ENCODE data around the gene ATF6. TPM values are rescaled to one million over a fixed set of nuclear protein-coding genes. Genes with fewer than 3 reads are reported as not detected.
A peak's percentile ranks its signal among the peaks of the same experiment; 100 is the strongest.

The ATF6 gene
- total and polyA plus RNA-seq, 12 donors: 2.6 to 20.9 (median 15.2) TPM

DNA sequence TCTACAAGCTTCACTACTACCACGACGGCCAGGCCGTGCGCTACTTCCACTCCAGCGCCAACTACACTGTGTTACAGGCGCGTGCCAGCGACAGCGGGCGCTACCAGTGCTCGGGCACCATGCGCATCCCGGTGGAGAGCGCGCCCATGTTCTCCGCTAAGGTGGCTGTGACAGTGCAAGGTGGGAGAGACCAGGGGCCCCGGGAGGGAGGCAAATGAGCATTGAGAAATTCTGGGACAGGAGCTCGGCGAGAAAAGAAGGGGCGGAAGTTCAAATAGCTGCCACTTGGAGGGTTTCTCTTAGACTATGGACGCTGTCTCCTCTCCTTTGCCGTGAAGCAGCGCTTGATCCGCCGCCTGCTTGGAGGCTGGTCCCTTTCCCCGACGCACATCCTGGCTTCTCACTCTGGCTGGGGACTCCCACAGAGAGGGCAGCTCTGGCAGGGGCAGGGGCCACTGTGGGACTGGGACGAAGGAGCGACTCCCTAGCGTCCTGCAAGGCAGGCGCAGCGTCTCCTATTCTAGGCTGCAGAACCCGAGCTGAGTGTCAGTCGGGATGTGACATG lies 40.1 kb upstream of the ATF6 start:
- Histone ChIP-seq H3K36me3 (no peaks in the 10 kb centered on the region), H3K4me1 (peaks cover 0 to 53% (median 17%) of the 10 kb centered on the region in 9 donors), H3K9me3 (no peaks in the 10 kb centered on the region), H3K27me3 (peaks cover 0 to 35% (median 11%) of the 10 kb centered on the region in 7 donors), H3K27ac (peak overlapping the region; percentile 43 to 91 (median 88)), H3K4me3 (peak overlapping the region; percentile 46 to 98 (median 78))
- intact Hi-C loops (cut with DNase I): no loop called here
- TF ChIP-seq, protein P1, sequence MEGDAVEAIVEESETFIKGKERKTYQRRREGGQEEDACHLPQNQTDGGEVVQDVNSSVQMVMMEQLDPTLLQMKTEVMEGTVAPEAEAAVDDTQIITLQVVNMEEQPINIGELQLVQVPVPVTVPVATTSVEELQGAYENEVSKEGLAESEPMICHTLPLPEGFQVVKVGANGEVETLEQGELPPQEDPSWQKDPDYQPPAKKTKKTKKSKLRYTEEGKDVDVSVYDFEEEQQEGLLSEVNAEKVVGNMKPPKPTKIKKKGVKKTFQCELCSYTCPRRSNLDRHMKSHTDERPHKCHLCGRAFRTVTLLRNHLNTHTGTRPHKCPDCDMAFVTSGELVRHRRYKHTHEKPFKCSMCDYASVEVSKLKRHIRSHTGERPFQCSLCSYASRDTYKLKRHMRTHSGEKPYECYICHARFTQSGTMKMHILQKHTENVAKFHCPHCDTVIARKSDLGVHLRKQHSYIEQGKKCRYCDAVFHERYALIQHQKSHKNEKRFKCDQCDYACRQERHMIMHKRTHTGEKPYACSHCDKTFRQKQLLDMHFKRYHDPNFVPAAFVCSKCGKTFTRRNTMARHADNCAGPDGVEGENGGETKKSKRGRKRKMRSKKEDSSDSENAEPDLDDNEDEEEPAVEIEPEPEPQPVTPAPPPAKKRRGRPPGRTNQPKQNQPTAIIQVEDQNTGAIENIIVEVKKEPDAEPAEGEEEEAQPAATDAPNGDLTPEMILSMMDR (IDR thresholded peaks at IDR 0.05): peak in 4 of 9 donors; percentile 22 to 35 (median 32)
- DNase-seq (peak; percentile 12 to 41), ATAC-seq (peak; percentile 27 to 65 (median 45))
- WGBS, 2 donors: 0 to 1% methylated on average over 34 of the region's 34 CpGs

- peak; percentile 89 to 92 (median 91) for ATAC-seq
- intact Hi-C loops (cut with DNase I): no loop called here
- peak; percentile 88 to 89 for DNase-seq
- Histone ChIP-seq H3K36me3 (no peaks in the 10 kb centered on the region), H3K4me3 (peak overlapping the region; percentile 46 to 98 (median 78)), H3K9me3 (no peaks in the 10 kb centered on the region), H3K27ac (peak overlapping the region; percentile 43 to 91 (median 88)), H3K4me1 (peaks cover 0 to 46% (median 17%) of the 10 kb centered on the region in 9 donors), H3K27me3 (peaks cover 0 to 39% (median 8%) of the 10 kb centered on the region in 7 donors)
- 0 to 1% methylated on average over 74 to 83 of the region's 83 CpGs for WGBS, 2 donors
- TF ChIP-seq, protein P1 (IDR thresholded peaks at IDR 0.05): peak in 2 of 9 donors; percentile 4 to 10
Measured at GRCh38 chr1:161726473-161727255, 39.5 kb upstream of the ATF6 start.

DNA sequence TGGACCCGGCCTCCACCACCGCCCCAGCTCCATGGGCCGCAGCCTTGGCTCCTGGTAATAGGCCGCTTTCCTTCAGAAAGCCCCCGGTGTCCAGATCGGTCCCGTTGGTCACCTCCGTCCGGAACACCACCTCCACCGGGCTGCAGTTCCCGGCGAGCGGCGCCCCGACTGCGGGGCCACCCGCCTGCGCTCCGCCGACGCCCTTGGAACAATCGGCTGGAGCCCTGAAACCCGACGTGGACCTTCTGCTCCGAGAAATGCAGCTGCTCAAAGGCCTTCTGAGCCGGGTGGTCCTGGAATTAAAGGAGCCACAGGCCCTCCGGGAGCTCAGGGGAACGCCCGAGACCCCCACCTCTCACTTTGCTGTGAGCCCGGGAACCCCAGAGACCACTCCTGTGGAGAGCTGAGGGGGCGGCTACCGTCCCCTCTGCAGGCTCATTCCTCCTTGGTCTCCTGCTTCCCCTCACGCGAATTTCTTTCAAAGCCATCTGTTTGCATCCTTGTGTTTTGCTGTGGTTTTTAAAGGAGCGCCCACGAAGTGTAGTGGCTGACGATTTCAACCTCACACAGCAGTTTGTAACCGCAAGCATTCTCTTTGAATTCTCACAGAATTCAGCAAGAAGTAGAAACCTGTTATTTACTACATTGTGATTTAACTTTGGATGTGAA lies 38.7 kb upstream of the ATF6 start:
- peak overlapping the region; percentile 46 to 98 (median 78) for H3K4me3 ChIP-seq
- intact Hi-C loops (cut with DNase I): no loop called here
- WGBS, 2 donors: 6 to 7% methylated on average over 38 of the region's 38 CpGs
- no peaks in the 10 kb centered on the region for H3K9me3 ChIP-seq
- no peaks in the 10 kb centered on the region for H3K36me3 ChIP-seq
- TF ChIP-seq, protein P1 (IDR thresholded peaks at IDR 0.05): no peak
- peaks cover 0 to 39% (median 5%) of the 10 kb centered on the region in 7 donors for H3K27me3 ChIP-seq
- DNase-seq (peak in 1 of 2 donors; percentile 12), ATAC-seq (peak in 1 of 8 donors; percentile 10)
- H3K27ac ChIP-seq: peak overlapping the region in 9 of 10 donors; percentile 80 to 91 (median 88)
- H3K4me1 ChIP-seq: peaks cover 0 to 39% (median 17%) of the 10 kb centered on the region in 9 donors

All from heart right ventricle (tissue), 16 donors.